Colonic mucosa (tissue), 4 donors: ENCODE data around the gene CDH16. TPM values are rescaled to one million over a fixed set of nuclear protein-coding genes. Genes with fewer than 3 reads are reported as not detected.
A peak's percentile ranks its signal among the peaks of the same experiment; 100 is the strongest.
"Not testable (repeated sequence)": the region's sequence is repeated elsewhere in the genome, so short reads cannot be mapped to it uniquely, and the experiment has no call there.

Experiments
- DNase-seq: peaks from one replicate; pipeline ENCODE4 v3.0.0-alpha.2; 2020
- H3K27ac ChIP-seq: fragments of 200-600 bp; one replicate; pipeline ENCODE4 v1.8.0; 2021
- H3K27me3 ChIP-seq: fragments of 200-600 bp; one replicate; pipeline ENCODE4 v1.8.0; 2021
- H3K36me3 ChIP-seq: fragments of 200-600 bp; one replicate; pipeline ENCODE4 v1.8.0; 2021
- H3K4me1 ChIP-seq: fragments of 200-600 bp; one replicate; pipeline ENCODE4 v1.8.0; 2021; ENCODE audit warnings: mild to moderate bottlenecking
- H3K4me3 ChIP-seq: fragments of 200-600 bp; one replicate; pipeline ENCODE4 v1.8.0; 2021
- H3K9ac ChIP-seq, 2 donors: one replicate each; pipeline ENCODE4 v1.7.0; 2013; ENCODE audit warnings: control low read depth in 2 of 2, low read depth in 2 of 2, low read length in 2 of 2
- H3K9me3 ChIP-seq: fragments of 200-600 bp; one replicate; pipeline ENCODE4 v1.8.0; 2021
- CTCF ChIP-seq: fragments of 200-600 bp; IDR thresholded peaks from one replicate; pipeline ENCODE4 v1.8.0; 2022; ENCODE audit warnings: antibody characterized with exemption, mild to moderate bottlenecking
- intact Hi-C: fragments of 100-400 bp; cut with DNase I; formaldehyde crosslinking; loops from one replicate; pipeline ENCODE4 v1.14.1; 2022
- total RNA-seq, 2 donors: library from RNA; stranded (reverse); fragmentation: NEBNext Ultra II Directional in 1 of 2; extraction: Animal tissue kit (Norgen Biotek cat#: 25700) in 1 of 2; gene quantifications; one replicate each; pipeline ENCODE4 v1.2.1, GENCODE V29; 2021
- donor health status: healthy.
- donor health status: DM: no; HTN: no; CAD: no.
- donor health status: DM: no; HTN: no; CAD: no.

Gene CDH16
- total RNA-seq, 2 donors from 2014 or later = 0.72 to 1.8 TPM

DNA sequence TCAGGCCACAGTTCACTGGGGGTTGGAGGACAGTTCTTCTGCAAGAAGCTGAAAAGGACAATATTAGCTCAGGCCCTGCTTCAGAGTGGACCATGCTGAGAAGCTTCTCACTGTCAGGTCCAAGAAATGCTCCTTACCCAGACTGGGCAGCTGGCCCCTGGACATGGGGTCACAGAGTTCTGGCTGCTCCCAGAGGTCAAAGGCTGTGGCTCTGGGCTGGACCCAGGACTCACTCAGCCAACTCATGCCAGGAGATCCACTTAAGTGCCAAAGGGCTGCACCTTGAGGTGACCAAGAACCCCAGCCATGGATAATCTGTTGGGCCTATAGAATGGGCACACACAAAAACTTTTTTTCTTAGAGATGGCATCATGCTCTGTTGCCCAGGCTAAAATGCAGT lies 20.7 kb upstream of the CDH16 start:
- no peaks in the 10 kb centered on the region for H3K27me3 ChIP-seq
- no peak overlapping the region for H3K27ac ChIP-seq
- H3K36me3 ChIP-seq = peaks cover 30% of the 10 kb centered on the region
- no peak overlapping the region for H3K9ac ChIP-seq
- peaks cover 8% of the 10 kb centered on the region for H3K4me1 ChIP-seq
- H3K4me3 ChIP-seq = no peak overlapping the region
- DNase-seq = no peak
- no peak for TF ChIP-seq CTCF
- intact Hi-C loops = no loop called here
- no peaks in the 10 kb centered on the region for H3K9me3 ChIP-seq

- H3K4me3 ChIP-seq = no peak overlapping the region
- intact Hi-C loops = no loop called here
- H3K9ac ChIP-seq = peak overlapping the region in 1 of 2 donors; percentile 7
- peaks cover 21% of the 10 kb centered on the region for H3K36me3 ChIP-seq
- DNase-seq = no peak
- peaks cover 16% of the 10 kb centered on the region for H3K4me1 ChIP-seq
- no peak for TF ChIP-seq CTCF
- H3K27ac ChIP-seq = peak overlapping the region; percentile 86
- H3K27me3 ChIP-seq = no peaks in the 10 kb centered on the region
- H3K9me3 ChIP-seq = no peaks in the 10 kb centered on the region
Measured at GRCh38 chr16:66937725-66938337, 19.1 kb upstream of the CDH16 start.

GRCh38 chr16:66936889-66937554 lies 18.3 kb upstream of the CDH16 start:
- intact Hi-C loops = no loop called here
- Histone ChIP-seq H3K27ac (peak overlapping the region; percentile 86), H3K4me3 (peak overlapping the region; percentile 94), H3K9me3 (no peaks in the 10 kb centered on the region), H3K9ac (peak overlapping the region in 1 of 2 donors; percentile 99), H3K36me3 (peaks cover 15% of the 10 kb centered on the region), H3K4me1 (peaks cover 20% of the 10 kb centered on the region), H3K27me3 (no peaks in the 10 kb centered on the region)
- TF ChIP-seq CTCF = no peak
- no peak for DNase-seq

DNA sequence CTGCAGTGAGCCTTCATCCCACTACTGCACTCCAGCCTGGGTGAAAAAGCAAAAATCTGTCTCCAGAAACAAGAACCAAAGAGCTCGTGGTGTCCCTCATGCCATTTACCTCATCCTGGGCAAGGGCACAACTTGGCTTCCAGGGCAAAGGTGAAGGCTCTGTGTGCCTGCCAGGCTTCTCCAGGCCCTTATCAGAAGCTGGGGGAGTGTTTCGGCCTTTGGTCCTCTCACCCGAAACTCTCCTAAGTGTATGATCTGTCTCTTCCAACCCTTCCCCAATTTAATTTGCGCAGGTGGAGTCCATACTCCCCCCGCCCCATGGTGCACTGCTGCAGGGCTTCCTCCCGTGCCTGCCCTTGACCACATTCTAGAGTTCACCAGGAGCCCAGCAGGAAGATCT lies 17.8 kb upstream of the CDH16 start:
- Histone ChIP-seq H3K9ac (peak overlapping the region in 1 of 2 donors; percentile 99), H3K9me3 (no peaks in the 10 kb centered on the region), H3K36me3 (peaks cover 13% of the 10 kb centered on the region), H3K27ac (peak overlapping the region; percentile 86), H3K4me1 (peaks cover 20% of the 10 kb centered on the region), H3K27me3 (no peaks in the 10 kb centered on the region), H3K4me3 (peak overlapping the region; percentile 94)
- DNase-seq = peak; percentile 71
- intact Hi-C loops = no loop called here
- TF ChIP-seq CTCF = no peak

GRCh38 chr16:66935314-66936011 lies 16.8 kb upstream of the CDH16 start, which contains the start of gene CES2:
CES2 (plus strand) TSS chr16:66935516; CDS start chr16:66935636, 120 bp downstream.
- H3K4me1 ChIP-seq = peaks cover 20% of the 10 kb centered on the region

DNA sequence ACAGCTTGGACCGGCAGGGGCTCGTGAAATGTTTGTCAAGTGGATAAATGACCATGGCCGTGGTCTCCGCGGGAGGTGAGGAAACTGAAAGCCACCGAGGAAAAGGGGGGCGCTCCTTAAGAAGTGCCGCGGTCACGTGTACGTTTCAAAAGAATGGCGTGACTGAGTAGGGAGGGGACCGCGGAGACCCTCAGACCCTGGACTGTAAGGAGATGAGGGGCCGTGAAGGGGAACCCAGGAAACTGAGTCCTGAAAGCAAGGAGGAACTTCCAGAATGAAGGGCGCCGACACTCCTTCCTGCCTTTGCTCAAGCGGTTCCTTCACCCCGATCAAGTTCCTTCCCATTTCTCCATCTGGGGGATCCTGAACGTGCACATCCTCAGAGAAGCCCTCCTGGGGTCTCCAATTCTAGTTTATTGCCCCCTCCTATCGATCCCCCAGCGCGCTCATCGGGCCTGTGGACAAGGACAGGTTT lies 16.2 kb upstream of the CDH16 start:
- H3K27ac ChIP-seq = peak overlapping the region; percentile 86
- intact Hi-C loops = loop anchor here (5.0 kb wide), 1 partner anchor 38 kb away; no protein-coding TSS in a partner anchor
- H3K4me3 ChIP-seq = peak overlapping the region; percentile 94
- H3K4me1 ChIP-seq = peaks cover 20% of the 10 kb centered on the region
- peak overlapping the region; percentile 97 to 99 for H3K9ac ChIP-seq
- not testable (repeated sequence) for H3K36me3 ChIP-seq, DNase-seq, H3K9me3 ChIP-seq, H3K27me3 ChIP-seq

More at GRCh38 chr16:66935314-66936011, 16.8 kb upstream of the CDH16 start, which contains the start of gene CES2:
- Histone ChIP-seq H3K36me3 (peaks cover 5% of the 10 kb centered on the region), H3K9ac (peak within 1 kb of the TSS; percentile 97 to 99), H3K4me3 (peak within 1 kb of the TSS; percentile 94), H3K9me3 (no peaks in the 10 kb centered on the region), H3K27ac (peak within 1 kb of the TSS; percentile 86), H3K27me3 (no peaks in the 10 kb centered on the region)
- DNase-seq = peak; percentile 94
- intact Hi-C loops = no loop called here
- no peak for TF ChIP-seq CTCF
